Central memory CD8-positive, alpha-beta T cell (primary cell): ENCODE measurements around the gene ADCY4.

Experiments
- ATAC-seq: fragments of 150-1000 bp; cut with Tn5 transposase; replicated peaks from 2 replicates; pipeline ENCODE4 v1.10.0; 2022; ENCODE audit warnings: mild to moderate bottlenecking, moderate FRiP score, moderate number of reproducible peaks; ENCODE audit not compliant: poor library complexity, severe bottlenecking; ENCODE audit errors: extremely low read depth
- DNase-seq, 2 donors: peaks; one replicate each; pipeline ENCODE4 v3.0.0; 2021; ENCODE audit warnings: low spot score in 2 of 2
- H3K27ac Mint-ChIP-seq: one replicate; pipeline ENCODE4 v1.8.0; 2022; ENCODE audit warnings: low read depth, mild to moderate bottlenecking, moderate library complexity, mixed read lengths
- H3K27me3 Mint-ChIP-seq: one replicate; pipeline ENCODE4 v1.8.0; 2022; ENCODE audit warnings: mixed read lengths
- H3K36me3 Mint-ChIP-seq: one replicate; pipeline ENCODE4 v1.8.0; 2022; ENCODE audit warnings: mild to moderate bottlenecking, moderate library complexity, mixed read lengths; ENCODE audit not compliant: insufficient read depth
- H3K4me1 Mint-ChIP-seq: one replicate; pipeline ENCODE4 v1.8.0; 2022; ENCODE audit warnings: mixed read lengths
- H3K4me3 Mint-ChIP-seq: one replicate; pipeline ENCODE4 v1.8.0; 2022; ENCODE audit warnings: mild to moderate bottlenecking, moderate library complexity, mixed read lengths
- H3K9me3 Mint-ChIP-seq: one replicate; pipeline ENCODE4 v1.8.0; 2022; ENCODE audit warnings: mixed read lengths

ADCY4 gene

GRCh38 chr14:24343795-24344660 is 9.2 kb upstream of the ADCY4 start:
- no peak overlapping the region for H3K4me3 Mint-ChIP-seq
- H3K4me1 Mint-ChIP-seq, result peaks cover 12% of the 10 kb centered on the region
- no peak for ATAC-seq

GRCh38 chr14:24342889-24343288 is 8.0 kb upstream of the ADCY4 start:
- Mint-ChIP-seq H3K27me3 (peaks cover 48% of the 10 kb centered on the region), H3K4me3 (no peak overlapping the region), H3K4me1 (peaks cover 20% of the 10 kb centered on the region), H3K9me3 (no peaks in the 10 kb centered on the region), H3K36me3 (peaks cover 1% of the 10 kb centered on the region), H3K27ac (no peak overlapping the region)
- ATAC-seq (no peak), DNase-seq (no peak)

More at GRCh38 chr14:24343795-24344660, 9.2 kb upstream of the ADCY4 start:
- DNase-seq, result no peak
- Mint-ChIP-seq H3K36me3 (peaks cover 1% of the 10 kb centered on the region), H3K9me3 (no peaks in the 10 kb centered on the region), H3K27me3 (peaks cover 53% of the 10 kb centered on the region), H3K27ac (no peak overlapping the region)

- Mint-ChIP-seq H3K27ac (no peak overlapping the region), H3K27me3 (peaks cover 34% of the 10 kb centered on the region), H3K4me1 (peaks cover 27% of the 10 kb centered on the region), H3K36me3 (peaks cover 6% of the 10 kb centered on the region), H3K9me3 (no peaks in the 10 kb centered on the region), H3K4me3 (peak overlapping the region; percentile 90)
- ATAC-seq (no peak), DNase-seq (no peak)
These were observed 5.7 kb upstream of the ADCY4 start for GRCh38 chr14:24340606-24341005.

GRCh38 chr14:24339284-24340151 is 4.6 kb upstream of the ADCY4 start, which contains the start of gene RIPK3:
TSS of gene RIPK3 (minus strand) at chr14:24339991. CDS start at chr14:24339826, 165 bp downstream.
- H3K4me3 Mint-ChIP-seq, result peak within 1 kb of the TSS; percentile 90
- peaks cover 33% of the 10 kb centered on the region for H3K27me3 Mint-ChIP-seq
- DNase-seq, result peak in 1 of 2 donors; percentile 47

GRCh38 chr14:24338843-24339242 is 4.0 kb upstream of the ADCY4 start:
- Mint-ChIP-seq H3K4me3 (peak overlapping the region; percentile 90), H3K9me3 (no peaks in the 10 kb centered on the region), H3K27me3 (peaks cover 29% of the 10 kb centered on the region), H3K36me3 (peaks cover 6% of the 10 kb centered on the region), H3K4me1 (peaks cover 36% of the 10 kb centered on the region), H3K27ac (peak overlapping the region; percentile 88)
- DNase-seq (no peak), ATAC-seq (no peak)

More at GRCh38 chr14:24339284-24340151, 4.6 kb upstream of the ADCY4 start, which contains the start of gene RIPK3:
- peak within 1 kb of the TSS; percentile 88 for H3K27ac Mint-ChIP-seq
- H3K4me1 Mint-ChIP-seq, result peaks cover 36% of the 10 kb centered on the region
- no peaks in the 10 kb centered on the region for H3K9me3 Mint-ChIP-seq
- ATAC-seq, result peak; percentile 89
- H3K36me3 Mint-ChIP-seq, result peaks cover 6% of the 10 kb centered on the region

GRCh38 chr14:24337824-24338175 is 2.9 kb upstream of the ADCY4 start:
- Mint-ChIP-seq H3K36me3 (peaks cover 8% of the 10 kb centered on the region), H3K4me1 (peaks cover 36% of the 10 kb centered on the region), H3K27me3 (peaks cover 20% of the 10 kb centered on the region), H3K4me3 (peak overlapping the region; percentile 90), H3K9me3 (no peaks in the 10 kb centered on the region), H3K27ac (no peak overlapping the region)
- DNase-seq (no peak), ATAC-seq (no peak)

GRCh38 chr14:24337144-24337823 is 2.4 kb upstream of the ADCY4 start:
- Mint-ChIP-seq H3K4me3 (peak overlapping the region; percentile 90), H3K9me3 (no peaks in the 10 kb centered on the region), H3K27ac (no peak overlapping the region)

GRCh38 chr14:24335461-24336171 is 745 bp upstream of the ADCY4 start:
- H3K4me3 Mint-ChIP-seq, result peak overlapping the region; percentile 21
- H3K4me1 Mint-ChIP-seq, result peaks cover 54% of the 10 kb centered on the region
- DNase-seq, result no peak
- H3K27ac Mint-ChIP-seq, result no peak overlapping the region
- peaks cover 17% of the 10 kb centered on the region for H3K36me3 Mint-ChIP-seq
- ATAC-seq, result no peak
- H3K9me3 Mint-ChIP-seq, result no peaks in the 10 kb centered on the region
- peaks cover 12% of the 10 kb centered on the region for H3K27me3 Mint-ChIP-seq

More at GRCh38 chr14:24337144-24337823, 2.4 kb upstream of the ADCY4 start:
- no peak for ATAC-seq
- peaks cover 11% of the 10 kb centered on the region for H3K36me3 Mint-ChIP-seq
- peaks cover 39% of the 10 kb centered on the region for H3K4me1 Mint-ChIP-seq
- no peak for DNase-seq
- peaks cover 15% of the 10 kb centered on the region for H3K27me3 Mint-ChIP-seq

- Mint-ChIP-seq H3K36me3 (peaks cover 27% of the 10 kb centered on the region), H3K4me1 (peaks cover 61% of the 10 kb centered on the region), H3K4me3 (peak overlapping the region; percentile 73), H3K27ac (peak overlapping the region; percentile 83), H3K27me3 (peaks cover 12% of the 10 kb centered on the region), H3K9me3 (no peaks in the 10 kb centered on the region)
- DNase-seq (peak; percentile 74 to 85), ATAC-seq (peak; percentile 62)
These were observed 2.4 kb downstream of the ADCY4 start for GRCh38 chr14:24332268-24332993.

GRCh38 chr14:24331731-24332267 is 3.1 kb downstream of the ADCY4 start:
- Mint-ChIP-seq H3K4me1 (peaks cover 65% of the 10 kb centered on the region), H3K27ac (peak overlapping the region; percentile 83), H3K4me3 (peak overlapping the region; percentile 73), H3K27me3 (peaks cover 12% of the 10 kb centered on the region), H3K36me3 (peaks cover 27% of the 10 kb centered on the region), H3K9me3 (no peaks in the 10 kb centered on the region)
- DNase-seq (no peak), ATAC-seq (no peak)
